HG02759 (cell line): Measurements from ENCODE around the gene CNTNAP1.
A peak's percentile ranks its signal among the peaks of the same experiment; 100 is the strongest.

ENCODE experiments used
- ATAC-seq: cut with Tn5 transposase; IDR thresholded peaks from one replicate; pipeline ENCODE4 v1.9.1; 2021; ENCODE audit warnings: mild to moderate bottlenecking, moderate library complexity; ENCODE audit not compliant: unreplicated experiment

Gene CNTNAP1

DNA sequence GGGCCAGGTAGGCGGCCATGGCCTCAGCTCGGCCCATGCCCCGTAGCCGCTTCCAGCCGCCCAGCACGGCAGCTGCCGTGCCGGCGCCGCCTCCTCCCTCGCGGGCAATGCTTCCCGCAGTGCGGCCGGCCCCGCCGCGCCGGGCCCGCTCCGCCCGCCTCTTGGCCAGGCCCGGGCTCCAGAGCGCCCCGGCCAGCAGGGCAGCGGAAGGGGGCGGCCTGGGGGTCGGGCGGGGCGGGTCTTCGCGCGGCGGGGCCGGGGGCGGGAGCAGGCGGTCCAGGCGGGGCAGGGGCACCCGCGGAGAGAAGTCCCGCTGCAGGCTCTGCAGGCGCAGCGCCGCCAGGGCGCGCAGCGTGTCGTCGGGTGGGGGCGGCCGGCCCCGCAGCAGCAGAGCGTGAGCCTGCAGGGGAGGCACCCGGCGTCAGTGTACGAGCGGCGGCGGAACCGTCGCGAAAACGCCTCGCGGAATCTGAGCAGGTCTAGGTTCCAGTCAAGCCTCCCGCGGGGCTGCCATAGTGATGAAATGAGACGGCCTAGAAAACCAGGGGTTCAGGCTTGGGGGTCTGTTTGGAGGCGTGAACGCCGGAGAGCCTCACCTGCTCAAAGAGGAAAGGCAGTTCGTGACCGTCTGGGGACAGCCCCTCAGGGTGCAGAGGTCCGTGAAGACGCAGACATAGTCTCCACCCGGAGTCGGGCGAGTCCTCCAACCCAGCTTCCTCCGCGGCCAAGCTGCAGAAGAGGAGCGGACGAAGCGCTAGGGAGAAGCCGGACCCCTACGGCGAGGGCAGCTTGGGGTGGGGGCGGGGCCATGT lies 12.1 kb upstream of the CNTNAP1 start:
- no peak for ATAC-seq

DNA sequence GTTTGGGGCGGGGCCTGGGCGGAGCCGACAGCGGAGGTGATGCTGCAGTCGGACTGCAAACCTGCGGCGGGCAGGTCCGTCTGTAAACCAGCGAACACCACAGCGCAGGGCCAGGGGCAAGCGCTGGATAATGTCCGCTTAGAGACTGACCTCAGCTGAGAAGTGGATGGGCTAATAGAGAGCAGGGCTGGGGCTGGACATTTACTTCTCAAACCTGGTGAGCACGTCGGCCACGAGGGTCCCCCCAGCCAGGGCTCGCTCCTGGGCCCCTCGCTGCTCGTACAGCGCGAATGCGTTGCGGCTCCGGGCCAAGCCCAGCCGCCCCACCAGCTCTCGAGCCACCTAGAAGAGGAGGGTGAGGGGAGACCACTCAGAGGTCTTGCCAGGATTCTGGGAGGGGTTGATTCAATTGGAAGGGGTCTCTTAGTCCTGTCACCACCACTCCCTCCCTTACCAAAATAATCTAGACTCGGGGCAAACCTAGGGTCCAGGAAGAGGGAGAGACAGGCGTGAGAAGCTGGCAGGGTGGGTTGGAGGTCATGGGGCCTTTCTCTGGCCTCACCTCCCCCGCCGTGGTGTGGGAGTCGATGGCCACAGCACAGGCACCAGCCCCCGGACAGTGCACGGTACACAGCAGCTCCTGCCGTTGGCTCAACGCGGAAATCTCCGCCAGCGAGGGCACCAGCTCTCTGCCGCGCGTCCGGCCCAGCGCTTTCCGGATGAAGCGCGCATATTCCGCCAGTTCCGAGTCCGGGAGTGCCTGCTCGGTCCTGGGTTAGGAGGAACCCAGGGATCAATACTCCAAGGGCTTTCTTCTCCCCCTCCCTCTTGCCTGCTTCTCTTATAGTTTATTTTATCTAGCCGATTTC lies 11.3 kb upstream of the CNTNAP1 start:
- no peak for ATAC-seq

DNA sequence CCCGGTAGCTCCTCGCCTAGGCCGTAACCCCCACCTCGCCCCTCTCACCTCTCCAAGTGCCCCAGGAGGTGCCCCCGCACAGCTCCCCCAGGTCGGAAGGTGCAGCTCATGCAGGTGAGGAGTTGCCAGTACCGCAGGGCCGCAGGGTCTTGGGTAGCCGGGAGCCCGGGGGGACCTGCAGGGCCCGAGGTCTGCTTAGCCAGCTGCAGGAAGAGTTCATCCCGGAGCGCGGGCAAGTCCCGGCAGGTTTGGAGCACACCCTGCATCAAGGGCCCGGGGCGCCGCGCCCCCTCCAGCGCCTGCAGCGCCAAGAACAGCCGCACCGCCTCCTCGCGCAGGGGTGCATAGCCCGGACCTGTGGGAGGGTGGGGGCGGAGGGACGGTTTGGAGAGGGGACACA lies 10.3 kb upstream of the CNTNAP1 start:
- no peak for ATAC-seq

DNA sequence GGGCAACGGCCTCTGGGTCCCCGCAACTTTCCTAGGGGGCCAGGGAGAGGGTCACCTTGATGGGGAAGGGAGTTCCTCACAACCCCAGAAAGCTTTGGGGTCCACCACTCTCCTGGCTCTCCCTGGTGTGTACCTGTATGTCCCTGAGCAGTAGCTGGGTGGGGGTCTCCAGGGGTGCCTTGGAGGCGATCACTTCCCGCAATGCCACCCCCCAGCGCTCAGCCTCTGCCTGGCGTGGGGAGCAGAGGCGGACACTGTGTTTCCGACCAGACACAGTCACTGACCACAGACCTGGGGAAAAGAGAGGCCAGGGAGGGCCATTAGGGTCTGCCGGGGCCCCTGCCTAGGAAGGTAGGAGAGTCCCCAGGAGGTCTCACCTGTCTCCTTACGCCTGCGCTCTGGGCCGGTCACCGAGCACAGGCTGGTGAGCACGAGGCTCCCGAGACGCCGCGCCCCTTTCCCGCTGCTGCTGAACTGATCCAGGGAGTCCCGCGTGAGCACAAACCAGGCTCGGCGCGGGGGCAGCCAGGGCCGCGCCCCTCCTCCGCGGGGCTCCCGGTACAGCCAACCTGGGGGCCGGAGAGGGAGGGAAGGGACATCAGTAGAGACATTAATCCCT lies 9.0 kb upstream of the CNTNAP1 start:
- no peak for ATAC-seq

DNA sequence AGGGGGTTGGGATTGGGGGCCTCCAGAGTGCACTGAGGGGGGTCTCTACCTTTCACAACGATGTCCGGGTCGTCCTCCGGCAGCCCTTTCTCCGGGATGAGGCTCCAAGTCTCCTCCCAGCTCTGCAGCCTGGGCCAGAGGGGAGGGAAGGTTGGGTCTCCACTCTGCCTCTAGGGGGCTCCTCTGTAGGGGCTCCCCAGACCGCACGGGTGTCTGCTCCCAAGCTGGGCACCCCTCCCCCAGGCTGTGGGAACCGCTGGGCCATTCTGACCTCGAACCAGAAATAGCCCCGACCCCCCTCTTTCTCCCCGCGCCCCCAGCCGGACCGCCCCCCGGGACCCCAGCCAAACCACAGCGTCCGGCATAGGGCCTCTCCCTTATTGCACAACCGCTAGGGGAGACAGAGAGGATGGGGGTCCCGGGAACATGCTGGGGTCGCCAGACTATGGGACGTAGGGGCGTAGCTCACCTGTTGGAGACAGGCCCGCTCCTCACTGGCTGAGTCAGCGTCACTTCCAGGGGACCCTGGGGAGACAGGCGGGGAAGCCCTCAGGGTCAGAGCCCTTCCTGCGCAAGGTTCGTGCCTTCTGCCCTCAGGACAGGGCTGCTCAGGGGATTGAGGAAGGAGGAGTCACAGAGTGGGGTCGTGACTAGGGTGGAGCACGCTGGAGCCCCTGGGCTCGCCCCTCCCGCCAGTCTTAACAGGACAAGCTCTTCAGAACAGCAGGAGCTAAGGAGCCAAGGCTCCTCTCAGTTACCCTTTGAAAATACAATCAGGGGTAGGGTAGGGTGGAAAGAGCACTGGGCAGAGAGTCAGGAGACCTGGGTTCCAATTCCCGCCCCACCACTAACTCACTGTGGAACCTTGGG lies 8.2 kb upstream of the CNTNAP1 start:
- no peak for ATAC-seq

DNA sequence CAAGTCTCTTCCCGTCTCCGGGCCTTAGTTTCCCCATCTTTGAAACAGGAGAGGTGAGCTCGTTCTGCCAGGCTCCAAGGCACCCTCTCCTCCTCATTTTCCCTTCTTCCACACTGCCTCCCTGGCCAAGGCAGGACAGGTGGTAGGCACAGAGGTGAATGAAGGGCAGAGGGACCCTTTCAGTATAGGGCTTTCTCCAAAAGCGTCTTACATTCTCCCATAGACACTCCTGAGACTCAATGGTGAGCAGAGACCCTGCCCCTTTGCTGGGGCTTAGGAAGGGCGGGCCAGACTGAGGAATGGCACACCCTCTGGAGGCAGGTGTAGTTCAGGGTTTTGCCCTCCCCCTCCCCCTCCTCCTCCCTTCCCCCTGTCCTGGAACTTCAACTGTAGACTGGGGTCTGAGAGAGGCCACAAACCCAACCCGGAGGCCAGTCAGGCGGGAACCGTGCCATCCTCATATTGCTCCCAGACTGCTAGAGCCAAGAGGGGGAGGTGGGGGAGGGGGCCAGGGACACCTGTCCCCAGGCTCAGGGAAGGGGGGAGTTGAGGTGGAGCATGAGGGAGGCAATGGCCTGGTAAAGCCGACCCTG lies 7.5 kb upstream of the CNTNAP1 start:
- no peak for ATAC-seq

DNA sequence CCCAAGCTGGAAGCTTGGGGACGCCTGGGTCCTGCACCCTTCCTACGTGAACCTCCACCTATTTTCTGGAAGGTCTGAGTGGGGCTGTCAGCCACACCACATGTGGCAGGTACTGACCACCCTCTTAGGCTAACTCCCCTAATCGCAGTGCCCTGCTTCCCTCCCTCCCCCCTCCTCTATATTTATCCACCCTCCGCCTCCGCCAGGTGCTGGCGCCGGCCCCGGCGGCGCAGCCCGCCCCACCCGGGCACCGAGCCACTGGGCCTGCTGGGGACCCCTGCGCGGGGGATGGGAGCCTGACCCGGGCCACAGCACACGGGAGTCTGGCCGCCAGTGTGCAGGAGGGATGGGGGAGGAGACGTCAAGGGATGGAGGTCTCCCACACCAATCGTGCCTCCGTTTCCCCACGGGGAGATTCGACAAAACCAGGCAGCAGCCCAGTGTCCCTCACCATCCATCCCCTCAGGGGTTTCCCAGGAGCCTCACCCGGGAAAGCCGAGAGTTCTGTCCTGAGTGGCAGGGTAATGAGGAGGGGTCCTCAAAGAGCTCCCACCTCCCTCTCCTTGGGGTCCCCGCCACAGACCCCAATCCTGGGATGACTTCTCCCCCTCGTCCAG lies 6.9 kb upstream of the CNTNAP1 start:
- ATAC-seq = no peak

DNA sequence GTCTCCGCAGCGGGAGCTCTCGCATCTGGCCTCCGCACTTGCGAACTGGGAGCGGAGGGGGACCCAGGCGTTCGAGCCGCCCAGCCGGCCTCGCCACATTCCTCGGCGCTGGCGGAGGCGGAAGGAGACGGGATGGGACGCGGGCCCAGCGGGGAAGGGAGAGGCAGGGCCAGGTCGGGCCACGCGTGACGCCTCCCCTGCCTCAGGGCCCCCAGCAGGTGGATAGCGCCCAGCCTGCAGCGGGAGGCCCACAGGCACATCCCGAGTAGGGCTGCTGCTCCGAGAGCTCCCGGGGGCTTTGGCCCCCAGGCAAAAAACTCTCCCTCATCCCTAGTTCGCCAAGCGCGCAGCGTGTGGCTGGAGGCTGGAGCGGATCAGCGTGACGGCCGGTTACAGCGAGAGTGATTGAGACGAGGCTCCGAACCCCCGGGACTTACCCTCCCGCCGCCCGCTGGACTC lies 6.3 kb upstream of the CNTNAP1 start:
- no peak for ATAC-seq

DNA sequence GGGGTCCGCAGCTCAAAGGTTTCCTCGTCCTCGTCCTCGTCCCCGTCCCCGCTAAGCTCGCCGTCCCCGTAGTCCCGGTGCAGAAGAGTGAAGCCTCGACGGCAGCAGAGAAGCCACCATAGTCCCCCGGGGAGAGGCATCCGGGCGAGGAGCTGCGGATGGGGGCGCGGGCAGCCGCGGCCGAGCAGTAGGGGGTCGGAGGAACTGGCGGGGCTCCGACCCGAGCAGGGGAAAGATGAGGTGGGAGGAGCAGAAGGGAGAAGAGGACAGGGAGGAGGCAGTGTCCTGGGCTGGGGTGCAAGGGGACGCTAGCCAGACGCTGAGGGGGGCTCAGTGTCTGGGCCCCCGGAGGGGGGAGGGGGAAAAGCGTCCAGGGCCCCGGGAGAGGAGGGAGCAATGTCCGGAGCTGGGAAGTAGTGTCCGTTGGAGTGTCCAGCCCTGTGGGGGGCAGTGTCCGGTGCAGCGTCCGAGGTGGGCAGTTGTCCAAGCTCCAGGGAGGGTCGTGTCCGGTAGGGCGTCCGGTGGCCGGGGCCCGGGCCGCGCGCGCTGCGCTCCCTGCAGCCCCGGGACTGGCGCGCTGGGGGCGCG lies 5.8 kb upstream of the CNTNAP1 start, which contains the start of gene PLEKHH3:
Gene PLEKHH3, minus strand, starts transcription at position 571 of the 588 bp plus-strand sequence. Its CDS starts 431 bp downstream, at position 140.
- ATAC-seq = no peak

DNA sequence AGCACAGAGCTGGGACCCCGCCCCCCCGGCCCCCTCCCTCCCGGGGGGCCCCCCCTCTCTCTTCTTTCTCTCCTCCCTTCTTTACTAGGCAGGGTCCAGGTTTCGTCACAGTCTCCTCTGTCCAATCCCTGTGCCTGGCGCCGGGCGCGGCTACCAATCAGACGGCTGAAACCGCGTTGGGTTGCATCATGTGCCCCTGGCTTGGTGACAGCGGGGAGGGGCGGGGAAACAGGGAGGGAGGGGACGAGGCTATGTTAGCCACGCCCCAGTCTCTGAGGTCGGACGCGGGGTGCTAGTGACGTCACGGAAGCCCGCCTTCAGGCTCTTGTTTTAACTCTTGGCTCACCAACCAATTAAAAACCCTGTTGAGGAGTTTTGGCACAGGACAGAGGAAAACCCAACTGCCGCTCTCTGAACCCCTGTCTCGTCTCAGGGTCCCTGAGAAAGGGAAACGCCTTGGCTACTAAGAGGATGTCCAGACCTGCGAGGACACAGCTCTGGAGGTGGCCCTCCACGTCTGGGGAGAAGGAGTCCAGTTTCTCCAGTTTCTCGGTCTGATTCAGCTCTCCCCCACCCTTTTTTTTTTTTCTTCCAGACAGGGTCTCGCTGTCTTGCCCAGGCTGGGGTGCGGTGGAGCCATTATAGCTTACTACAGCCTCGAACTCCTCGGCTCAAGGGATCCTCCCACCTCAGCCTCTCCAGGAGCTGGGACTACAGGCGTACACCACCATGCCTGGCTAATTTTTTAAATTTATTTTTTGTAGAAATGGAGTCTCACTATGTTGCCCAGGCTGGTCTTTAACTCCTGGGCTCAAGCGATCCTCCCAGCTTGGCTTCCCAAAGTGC lies 5.1 kb upstream of the CNTNAP1 start:
- peak; percentile 63 for ATAC-seq

DNA sequence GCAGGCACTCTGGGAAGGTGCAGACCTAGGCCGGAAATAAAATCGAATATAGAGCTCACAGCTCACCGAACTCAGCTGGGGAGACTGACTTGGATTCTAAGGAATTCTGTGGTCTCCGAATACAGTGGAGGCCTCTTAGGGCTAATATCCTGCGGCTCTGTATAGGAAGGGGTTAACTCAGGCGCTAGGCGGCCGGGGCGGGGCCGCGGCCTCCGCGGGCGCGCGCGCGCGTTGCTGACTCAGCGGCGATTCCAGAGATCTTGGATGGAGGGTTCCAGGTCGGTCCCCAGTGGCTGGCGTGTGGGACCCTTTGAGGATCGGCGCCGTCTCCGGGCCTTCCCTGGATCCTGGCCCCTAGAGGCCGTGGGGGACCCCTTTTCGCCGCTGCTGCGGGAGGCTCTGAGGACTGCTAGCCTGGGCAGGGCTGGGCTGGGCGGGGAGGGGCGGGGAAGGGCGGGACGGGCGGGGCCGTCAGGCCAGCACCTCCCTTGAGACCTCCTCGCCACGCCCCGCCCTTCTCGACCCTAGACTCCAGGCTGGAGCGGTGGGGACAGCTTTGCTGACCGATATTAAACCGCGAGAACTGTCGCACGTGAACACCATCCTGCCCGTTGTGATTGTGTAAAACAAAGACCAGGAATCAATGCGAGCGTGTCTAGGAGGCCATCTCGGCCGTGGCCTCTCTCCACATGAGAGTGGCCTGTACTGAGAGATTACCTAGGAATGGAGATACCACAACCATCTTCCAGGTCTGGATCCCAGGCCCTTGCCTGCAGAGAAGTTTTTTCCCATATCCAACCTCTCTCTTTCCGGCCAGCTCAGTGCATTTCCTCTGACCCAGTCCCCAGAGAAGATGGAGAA lies 4.2 kb upstream of the CNTNAP1 start:
- peak; percentile 37 for ATAC-seq

DNA sequence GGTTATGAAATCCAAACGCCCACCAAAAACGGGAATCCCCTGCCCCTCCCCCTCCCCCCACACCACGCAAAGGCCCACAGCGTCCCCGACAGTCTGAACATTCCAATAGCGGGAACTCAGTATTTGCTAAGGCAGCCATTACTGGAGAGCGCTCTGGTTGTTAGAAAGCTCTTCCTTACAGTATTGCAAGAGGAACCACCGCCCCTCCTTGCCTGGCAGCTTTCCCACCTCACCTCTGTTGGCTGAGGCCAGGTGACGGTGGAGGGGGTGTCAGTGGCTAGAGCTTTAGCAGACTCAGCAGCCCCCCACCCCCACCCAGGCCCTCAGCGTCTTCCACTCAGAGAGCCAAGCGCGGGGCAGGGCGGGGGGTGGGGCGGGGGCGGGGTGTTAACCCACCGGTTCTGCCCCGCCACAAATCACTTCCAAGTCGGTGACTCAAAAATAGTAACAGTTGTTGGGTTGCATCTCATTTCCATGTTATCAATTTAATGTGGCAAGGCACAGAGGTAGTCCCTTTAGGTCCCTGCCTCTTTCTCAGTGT lies 3.3 kb upstream of the CNTNAP1 start:
- no peak for ATAC-seq

DNA sequence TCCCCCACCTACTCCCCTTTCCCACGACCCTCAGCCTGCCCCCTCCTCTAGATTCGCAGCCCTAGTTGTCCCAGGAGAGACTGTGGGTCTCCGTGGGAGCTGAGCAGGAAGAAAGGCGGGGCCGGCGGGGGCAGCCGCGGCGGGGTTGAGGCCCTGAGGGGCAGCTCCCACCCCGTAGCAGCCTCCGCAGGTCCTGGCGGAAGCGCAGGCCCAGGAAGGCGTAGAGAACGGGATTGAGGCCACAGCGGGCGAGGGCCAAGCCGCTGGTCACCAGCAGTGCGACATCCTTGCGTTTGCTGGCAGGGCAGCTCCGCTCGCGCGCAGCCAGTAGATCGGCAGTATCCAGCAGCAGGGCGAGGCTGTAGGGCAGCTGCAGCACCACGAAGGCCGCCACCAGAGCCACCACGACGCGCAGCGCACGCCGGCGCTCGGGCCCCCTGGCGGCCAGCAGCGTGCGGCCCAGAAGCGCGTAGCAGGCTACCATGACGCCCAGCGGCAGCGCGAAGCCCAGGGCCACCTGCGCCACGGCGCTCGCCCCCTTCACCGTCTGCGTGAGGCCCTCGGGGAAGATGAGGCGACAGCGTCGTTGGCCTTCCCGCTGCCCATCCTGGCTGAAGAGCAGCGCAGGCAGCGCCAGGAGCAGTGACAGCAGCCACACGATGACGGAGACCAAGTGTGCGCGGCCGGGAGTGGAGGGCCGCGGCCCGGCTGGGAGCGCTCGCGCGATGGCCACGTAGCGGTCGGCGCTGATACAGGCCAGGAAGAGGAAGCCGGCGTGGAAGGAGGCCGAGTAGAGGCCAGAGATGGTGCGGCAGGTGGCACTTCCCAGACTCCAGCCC lies 2.6 kb upstream of the CNTNAP1 start:
- peak; percentile 19 for ATAC-seq

DNA sequence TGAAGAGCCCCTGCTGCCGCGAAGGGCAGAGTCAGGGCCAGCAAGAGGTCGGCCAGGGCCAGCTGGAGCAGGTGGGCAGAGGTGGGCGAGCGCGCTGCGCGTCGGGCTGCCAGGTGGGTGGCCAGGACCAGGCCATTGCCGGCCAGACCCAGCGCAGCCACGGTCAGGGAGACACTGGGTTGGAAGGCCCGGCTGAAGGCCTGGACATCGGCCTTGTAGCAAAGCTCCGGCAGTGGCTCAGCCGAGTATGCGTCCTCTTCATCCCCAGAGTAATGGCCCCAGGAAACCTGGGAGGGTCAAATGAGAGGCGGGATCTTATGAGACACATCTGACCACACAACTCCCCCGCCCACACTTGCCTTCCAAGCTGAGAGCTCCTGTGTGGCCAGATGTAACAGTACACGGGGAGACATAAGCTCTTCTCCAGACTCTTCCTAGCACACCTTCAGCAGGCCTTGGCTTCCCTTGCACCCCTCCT lies 2.0 kb upstream of the CNTNAP1 start:
- no peak for ATAC-seq

DNA sequence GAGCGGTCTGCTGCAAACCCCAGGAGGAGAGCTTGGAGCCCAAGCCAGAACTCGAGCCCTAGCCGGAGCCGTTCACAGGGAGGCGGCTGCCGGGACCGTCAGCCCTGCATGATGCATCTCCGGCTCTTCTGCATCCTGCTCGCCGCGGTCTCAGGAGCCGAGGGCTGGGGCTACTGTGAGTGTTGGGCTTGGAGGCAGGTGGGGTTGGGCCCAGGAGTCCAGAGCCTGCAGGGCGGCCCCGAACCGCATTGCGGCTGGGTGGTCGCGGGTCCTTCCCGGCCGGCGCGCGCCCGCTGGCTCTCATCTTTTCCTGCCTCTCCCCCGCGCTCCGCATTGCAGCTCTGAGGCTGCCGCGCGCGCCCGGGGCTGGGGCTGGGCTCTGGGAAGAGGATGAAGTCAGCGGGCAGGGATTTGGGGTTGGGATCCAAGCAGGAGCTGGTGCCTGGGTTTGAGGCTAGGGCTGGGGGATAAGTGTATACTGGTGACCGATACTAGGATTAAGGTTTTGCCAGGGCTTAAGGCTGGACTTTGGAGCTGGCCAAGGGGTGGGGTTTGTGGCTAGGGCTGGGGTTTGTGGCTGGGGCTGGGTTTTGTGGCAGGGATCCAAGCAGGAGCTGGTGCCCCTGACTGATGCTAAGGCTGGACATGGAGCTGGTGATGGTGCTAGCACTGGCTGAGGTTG lies 532 bp downstream of the CNTNAP1 start:
- no peak for ATAC-seq
